DND-41 (cell line): ENCODE results near the gene STRN3.

Experiments
- CTCF ChIP-seq: IDR thresholded peaks from 2 replicates; pipeline ENCODE4 v1.5.1; 2012; ENCODE audit warnings: borderline replicate concordance, low read length, moderate library complexity, mild to moderate bottlenecking; ENCODE audit not compliant: poor library complexity, severe bottlenecking; ENCODE audit errors: extremely low read depth
- EZH2 ChIP-seq: IDR thresholded peaks from 3 replicates; pipeline ENCODE4 v1.6.1; 2012; ENCODE audit warnings: borderline replicate concordance, low read depth, mild to moderate bottlenecking, moderate library complexity, low read length, inconsistent platforms; ENCODE audit not compliant: severe bottlenecking

GRCh38 chr14:31036552-31036951, 10.4 kb upstream of the STRN3 start:
- TF ChIP-seq CTCF (no peak), EZH2 (no peak)
